ENCODE data around the gene SERPINI1. TPM values are rescaled to one million over a fixed set of nuclear protein-coding genes. Genes with fewer than 3 reads are reported as not detected.

Gene SERPINI1
- total RNA-seq, 6 experiments from 2014 or later = 2.2 to 6.2 (median 2.6) TPM

- Mint-ChIP-seq H3K27ac (no peak overlapping the region), H3K9me3 (no peaks in the 10 kb centered on the region), H3K4me1 (ENCODE audit: low read depth) (no peaks in the 10 kb centered on the region), H3K36me3 (ENCODE audit: low read depth) (no peaks in the 10 kb centered on the region), H3K27me3 (ENCODE audit: insufficient read depth) (no peaks in the 10 kb centered on the region; the same call in 1 of the 2 replicates), H3K4me3 (no peak overlapping the region)
- no peak for TF ChIP-seq CTCF (IDR thresholded peaks at IDR 0.05)
- no peak for DNase-seq
Measured at GRCh38 chr3:167750272-167750971, 14.9 kb downstream of the SERPINI1 start.

GRCh38 chr3:167754049-167754448 is 18.5 kb downstream of the SERPINI1 start:
- H3K9me3 Mint-ChIP-seq = no peaks in the 10 kb centered on the region
- TF ChIP-seq CTCF (IDR thresholded peaks at IDR 0.05) = no peak

GRCh38 chr3:167761302-167761701 is 25.8 kb downstream of the SERPINI1 start:
- TF ChIP-seq CTCF (IDR thresholded peaks at IDR 0.05) = no peak
- Mint-ChIP-seq H3K9me3 (peaks cover 23% of the 10 kb centered on the region), H3K4me1 (ENCODE audit: low read depth) (no peaks in the 10 kb centered on the region), H3K27ac (no peak overlapping the region), H3K36me3 (ENCODE audit: low read depth) (no peaks in the 10 kb centered on the region; the same call in 1 of the 2 replicates), H3K4me3 (no peak overlapping the region), H3K27me3 (ENCODE audit: insufficient read depth) (peaks cover 1% of the 10 kb centered on the region)
- DNase-seq = no peak

More at GRCh38 chr3:167754049-167754448, 18.5 kb downstream of the SERPINI1 start:
- DNase-seq = no peak
- Mint-ChIP-seq H3K4me3 (no peak overlapping the region), H3K36me3 (ENCODE audit: low read depth) (no peaks in the 10 kb centered on the region), H3K27ac (no peak overlapping the region), H3K27me3 (ENCODE audit: insufficient read depth) (no peaks in the 10 kb centered on the region; the same call in none of the 2 replicates), H3K4me1 (ENCODE audit: low read depth) (no peaks in the 10 kb centered on the region)

GRCh38 chr3:167762296-167762695 is 26.8 kb downstream of the SERPINI1 start:
- Mint-ChIP-seq H3K27ac (no peak overlapping the region), H3K4me1 (ENCODE audit: low read depth) (no peaks in the 10 kb centered on the region), H3K4me3 (no peak overlapping the region), H3K36me3 (ENCODE audit: low read depth) (no peaks in the 10 kb centered on the region; the same call in 1 of the 2 replicates), H3K9me3 (peaks cover 24% of the 10 kb centered on the region), H3K27me3 (ENCODE audit: insufficient read depth) (peaks cover 1% of the 10 kb centered on the region)
- no peak for DNase-seq
- no peak for TF ChIP-seq CTCF (IDR thresholded peaks at IDR 0.05)

GRCh38 chr3:167772992-167773391 is 37.5 kb downstream of the SERPINI1 start:
- no peak for DNase-seq
- Mint-ChIP-seq H3K27me3 (ENCODE audit: insufficient read depth) (no peaks in the 10 kb centered on the region), H3K4me1 (ENCODE audit: low read depth) (no peaks in the 10 kb centered on the region), H3K4me3 (no peak overlapping the region), H3K36me3 (ENCODE audit: low read depth) (no peaks in the 10 kb centered on the region), H3K27ac (no peak overlapping the region), H3K9me3 (peaks cover 4% of the 10 kb centered on the region; the same call in 1 of the 2 replicates)
- no peak for TF ChIP-seq CTCF (IDR thresholded peaks at IDR 0.05)

Measured in HFFc6 (cell line).